ENCODE results near the gene GRK4. TPM values are rescaled to one million over a fixed set of nuclear protein-coding genes. Genes with fewer than 3 reads are reported as not detected.

The GRK4 gene
- total and polyA plus RNA-seq, 10 of the 15 experiments (the other 5 are each of a cell fraction or from before 2014, with no cell fraction given): 1.1 to 4.0 (median 2.5) TPM

DNA sequence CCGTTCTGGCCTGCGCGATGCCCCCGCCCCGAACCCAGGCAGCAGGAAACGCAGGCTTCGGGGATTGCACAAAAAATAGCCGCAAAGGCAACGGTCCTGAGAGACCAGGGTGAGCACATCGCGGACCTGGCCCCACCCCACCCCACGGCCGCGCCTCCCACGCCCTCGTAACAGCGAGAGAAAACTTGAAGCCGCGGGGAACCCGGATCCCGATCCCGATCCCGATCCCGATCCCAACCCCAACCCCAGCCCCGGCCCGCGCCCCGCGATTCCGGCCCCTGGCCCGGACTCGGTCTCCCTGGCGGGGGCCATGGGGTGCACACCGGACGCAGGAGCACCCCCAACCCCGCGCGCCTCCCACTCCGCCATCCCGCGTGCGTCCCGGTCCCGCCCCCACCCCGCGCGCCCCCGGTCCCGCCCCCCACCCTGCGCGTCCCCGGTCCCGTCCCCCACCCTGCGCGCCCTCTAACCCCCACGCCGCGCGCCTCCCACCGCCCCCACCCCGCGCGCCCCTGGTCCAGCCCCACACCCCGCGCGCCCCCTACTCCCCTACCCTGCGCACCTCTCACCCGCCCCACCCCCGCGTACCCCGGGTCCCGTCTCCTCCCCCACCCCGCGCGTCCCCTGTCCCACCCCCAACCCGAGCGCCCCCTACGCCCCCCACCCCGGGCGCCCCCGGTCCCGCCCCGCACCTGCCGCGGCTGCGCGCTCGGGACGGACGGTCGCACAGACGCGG is 29.1 kb upstream of the GRK4 start (continued):
- no peak for TF ChIP-seq SUZ12 (IDR thresholded peaks at IDR 0.05; ENCODE audit: unreplicated experiment)
- TF ChIP-seq STAT3 (IDR thresholded peaks at IDR 0.05; ENCODE audit: low read depth, low read length): no peak
- no peak for TF ChIP-seq ZNF217 (IDR thresholded peaks at IDR 0.05)
- TF ChIP-seq HDAC2 (IDR thresholded peaks at IDR 0.05): no peak
- TF ChIP-seq FOS (IDR thresholded peaks at IDR 0.05; ENCODE audit: borderline replicate concordance, extremely low read depth, insufficient read length): no peak
- TF ChIP-seq, protein P1, sequence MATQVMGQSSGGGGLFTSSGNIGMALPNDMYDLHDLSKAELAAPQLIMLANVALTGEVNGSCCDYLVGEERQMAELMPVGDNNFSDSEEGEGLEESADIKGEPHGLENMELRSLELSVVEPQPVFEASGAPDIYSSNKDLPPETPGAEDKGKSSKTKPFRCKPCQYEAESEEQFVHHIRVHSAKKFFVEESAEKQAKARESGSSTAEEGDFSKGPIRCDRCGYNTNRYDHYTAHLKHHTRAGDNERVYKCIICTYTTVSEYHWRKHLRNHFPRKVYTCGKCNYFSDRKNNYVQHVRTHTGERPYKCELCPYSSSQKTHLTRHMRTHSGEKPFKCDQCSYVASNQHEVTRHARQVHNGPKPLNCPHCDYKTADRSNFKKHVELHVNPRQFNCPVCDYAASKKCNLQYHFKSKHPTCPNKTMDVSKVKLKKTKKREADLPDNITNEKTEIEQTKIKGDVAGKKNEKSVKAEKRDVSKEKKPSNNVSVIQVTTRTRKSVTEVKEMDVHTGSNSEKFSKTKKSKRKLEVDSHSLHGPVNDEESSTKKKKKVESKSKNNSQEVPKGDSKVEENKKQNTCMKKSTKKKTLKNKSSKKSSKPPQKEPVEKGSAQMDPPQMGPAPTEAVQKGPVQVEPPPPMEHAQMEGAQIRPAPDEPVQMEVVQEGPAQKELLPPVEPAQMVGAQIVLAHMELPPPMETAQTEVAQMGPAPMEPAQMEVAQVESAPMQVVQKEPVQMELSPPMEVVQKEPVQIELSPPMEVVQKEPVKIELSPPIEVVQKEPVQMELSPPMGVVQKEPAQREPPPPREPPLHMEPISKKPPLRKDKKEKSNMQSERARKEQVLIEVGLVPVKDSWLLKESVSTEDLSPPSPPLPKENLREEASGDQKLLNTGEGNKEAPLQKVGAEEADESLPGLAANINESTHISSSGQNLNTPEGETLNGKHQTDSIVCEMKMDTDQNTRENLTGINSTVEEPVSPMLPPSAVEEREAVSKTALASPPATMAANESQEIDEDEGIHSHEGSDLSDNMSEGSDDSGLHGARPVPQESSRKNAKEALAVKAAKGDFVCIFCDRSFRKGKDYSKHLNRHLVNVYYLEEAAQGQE (IDR thresholded peaks at IDR 0.05; ENCODE audit: low read depth, low read length): no peak
- peak; percentile 5 for TF ChIP-seq MEF2B (IDR thresholded peaks at IDR 0.05; ENCODE audit: partially characterized antibody, poor library complexity, severe bottlenecking)
